GM12874 (cell line): ENCODE results near the gene HMGCLL1.

ENCODE experiments used
- CTCF ChIP-seq: IDR thresholded peaks from 2 replicates; pipeline ENCODE4 v1.5.1; 2011; ENCODE audit warnings: low read depth, mild to moderate bottlenecking, control low read depth, low read length, moderate library complexity; ENCODE audit not compliant: insufficient read depth

The HMGCLL1 gene

GRCh38 chr6:55445648-55446204 is 133.3 kb downstream of the HMGCLL1 start:
- 0 out of 2 replicates have a peak, but pooled peaks have one; percentile 18 for TF ChIP-seq CTCF

- no peak for TF ChIP-seq CTCF
Observed at GRCh38 chr6:55443238-55444134, 135.5 kb downstream of the HMGCLL1 start.

GRCh38 chr6:55438203-55438602 is 140.8 kb downstream of the HMGCLL1 start:
- TF ChIP-seq CTCF = no peak

GRCh38 chr6:55437141-55437540 is 141.9 kb downstream of the HMGCLL1 start:
- no peak for TF ChIP-seq CTCF

- TF ChIP-seq CTCF = no peak
Observed at GRCh38 chr6:55433446-55434130, 145.4 kb downstream of the HMGCLL1 start.

GRCh38 chr6:55423933-55424332 is 155.1 kb downstream of the HMGCLL1 start:
- no peak for TF ChIP-seq CTCF

GRCh38 chr6:55410674-55411073 is 168.3 kb downstream of the HMGCLL1 start:
- TF ChIP-seq CTCF = no peak
